SHP77 treated with DMSO at 0.1 percent for 48 hours (cell line): ENCODE data around the gene MYL3.

Experiments
- DNase-seq: peaks from one replicate; lab custom pipeline; 2025; lab: John Stamatoyannopoulos, UW

MYL3 gene

GRCh38 chr3:46883054-46883829, 20.0 kb upstream of the MYL3 start:
- DNase-seq: no peak

DNA sequence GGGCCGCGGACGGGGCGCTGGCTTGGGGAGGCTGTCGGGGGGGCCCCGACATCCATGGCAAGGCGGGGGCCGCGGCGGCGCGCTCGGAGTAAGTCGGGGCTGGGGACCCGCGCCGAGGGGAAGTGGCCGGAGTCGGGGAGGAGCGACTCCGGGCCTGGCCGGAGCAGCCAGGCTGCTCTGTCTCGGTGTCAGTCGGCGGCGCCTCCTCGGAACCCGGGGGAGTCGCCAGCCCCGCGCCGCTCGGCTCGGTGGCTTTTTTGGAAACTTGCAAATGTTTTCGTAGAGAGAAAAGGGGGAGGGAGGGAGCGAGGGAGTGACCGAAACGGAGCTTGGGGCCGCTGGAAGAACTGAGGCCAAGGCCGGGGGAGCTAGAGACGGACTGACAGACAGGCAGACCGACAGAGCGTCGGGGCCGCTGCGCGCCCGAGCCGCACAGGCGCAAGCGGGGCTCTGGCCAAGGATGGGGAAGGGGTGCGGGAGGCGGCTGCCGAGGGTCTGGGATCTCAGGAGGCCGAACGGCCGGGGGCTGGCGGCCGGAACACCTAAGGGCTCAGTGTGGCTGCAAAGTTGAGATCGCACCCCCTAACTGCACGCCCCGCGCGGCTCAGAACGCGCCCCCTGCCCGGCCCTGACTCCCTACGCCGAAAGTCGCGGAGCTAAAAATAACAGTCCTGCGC, 19.3 kb upstream of the MYL3 start:
- DNase-seq: no peak

DNA sequence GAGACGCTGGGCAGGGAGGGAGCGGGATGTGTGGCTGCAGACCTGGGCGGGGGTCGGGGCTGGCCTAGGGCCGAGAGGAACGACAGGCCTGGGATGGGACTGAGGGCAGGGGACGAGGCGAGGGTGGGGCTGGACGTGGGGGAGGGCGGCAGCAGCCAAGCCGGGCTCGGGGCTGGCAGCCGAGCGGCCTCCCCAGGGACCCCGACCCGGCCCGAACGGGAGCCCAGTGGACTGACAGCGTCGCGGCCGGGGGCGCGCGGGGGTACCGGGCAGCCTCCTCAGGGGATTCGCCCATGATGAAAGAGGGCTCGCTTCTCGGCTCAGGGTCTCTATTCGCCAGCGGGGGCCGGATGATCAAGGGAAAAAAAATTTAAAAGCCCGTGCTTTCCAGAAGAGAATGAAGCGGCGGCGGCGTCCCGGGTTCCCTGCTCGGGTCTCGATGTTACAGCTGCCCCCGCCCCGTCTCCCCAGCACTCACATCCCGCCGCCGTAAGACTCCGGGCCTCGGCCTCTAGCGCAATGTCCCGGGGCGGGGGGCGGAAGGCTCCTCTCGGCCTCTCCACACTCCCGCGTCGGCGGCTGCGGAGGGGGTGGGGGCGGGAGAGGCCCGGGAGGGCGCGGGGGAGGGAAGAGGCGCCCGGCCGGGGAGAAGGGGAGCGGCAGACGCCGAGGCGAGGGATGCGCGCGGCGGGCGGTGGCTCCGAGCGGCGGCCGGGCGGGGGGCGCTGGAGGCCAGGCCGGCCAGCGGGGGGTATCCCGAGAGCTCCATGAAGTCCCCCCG, 18.5 kb upstream of the MYL3 start:
- DNase-seq: no peak

DNA sequence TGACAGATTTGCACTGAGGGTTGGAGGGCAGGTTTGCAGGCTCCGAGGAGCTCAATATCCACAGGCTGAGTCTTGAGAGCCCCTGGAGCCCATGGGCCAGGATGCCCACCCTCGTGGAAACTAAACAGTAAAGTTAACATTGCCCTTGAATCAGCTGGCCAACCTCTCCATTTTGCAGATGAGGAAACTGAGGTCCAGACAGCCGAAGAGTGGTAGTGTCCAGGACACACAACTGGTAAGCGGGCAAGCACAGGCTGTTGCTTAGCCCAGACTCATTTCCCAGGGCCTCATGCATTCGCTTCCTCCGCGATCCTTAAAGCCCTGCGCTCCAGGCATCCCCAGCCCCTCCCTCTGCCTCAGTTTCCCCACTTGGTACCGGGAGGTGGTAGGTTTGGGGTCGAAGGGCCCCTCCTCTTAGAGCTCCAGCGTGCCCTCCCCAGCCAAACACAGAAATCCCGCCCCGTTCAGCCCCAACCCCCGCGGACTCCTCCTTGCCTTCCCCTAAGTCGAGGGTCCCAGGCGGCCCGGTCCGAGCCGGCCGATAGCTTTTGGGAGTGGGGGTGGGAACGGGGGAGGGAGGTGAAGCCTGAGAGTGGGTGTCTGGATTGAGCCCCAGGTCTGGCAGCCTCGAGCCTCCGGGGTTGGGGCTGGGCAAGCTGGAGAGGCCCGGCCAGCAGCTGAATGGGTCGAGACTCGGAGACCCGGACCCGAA, 17.8 kb upstream of the MYL3 start:
- DNase-seq: no peak

DNA sequence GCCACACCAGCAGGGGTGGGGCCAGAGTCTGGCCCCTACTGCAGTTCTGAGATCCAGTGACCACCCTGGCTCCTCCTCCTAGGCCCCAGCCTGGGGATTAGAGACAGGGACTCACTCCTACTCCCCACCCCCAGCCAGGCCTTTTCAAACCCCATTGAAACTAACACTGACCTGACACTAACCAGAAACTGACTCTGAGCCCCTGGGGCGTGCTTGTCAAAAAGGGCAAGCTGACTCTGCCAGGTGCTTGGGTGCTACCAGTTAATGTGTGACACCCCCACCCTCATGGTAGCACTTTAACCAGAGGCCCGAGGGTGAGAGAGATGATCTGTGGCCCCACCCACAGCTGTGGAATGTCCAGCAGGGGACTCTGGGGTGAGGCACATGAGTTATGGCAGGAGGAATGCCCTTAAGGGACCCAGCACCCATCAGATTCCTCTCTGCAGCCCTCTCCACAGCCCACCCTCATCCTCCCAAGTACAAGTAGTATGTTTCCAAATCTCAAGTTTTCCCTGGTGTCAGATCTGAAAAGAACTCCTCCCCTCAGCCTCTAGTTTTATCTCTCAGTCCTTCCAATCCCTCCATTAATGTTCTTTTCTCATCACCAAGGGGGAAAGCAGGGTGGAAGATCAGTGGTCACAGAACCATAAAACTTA, 15.7 kb upstream of the MYL3 start:
- no peak for DNase-seq

GRCh38 chr3:46877406-46878125, 14.3 kb upstream of the MYL3 start, which contains the start of gene PTH1R:
Gene PTH1R, plus strand, starts transcription at chr3:46877721. Its CDS starts 5,839 bp downstream, at chr3:46883560.
- DNase-seq: no peak

- DNase-seq: no peak
Measured at GRCh38 chr3:46876313-46877300, 13.4 kb upstream of the MYL3 start.

- no peak for DNase-seq
Measured at GRCh38 chr3:46875560-46875959, 12.3 kb upstream of the MYL3 start.

DNA sequence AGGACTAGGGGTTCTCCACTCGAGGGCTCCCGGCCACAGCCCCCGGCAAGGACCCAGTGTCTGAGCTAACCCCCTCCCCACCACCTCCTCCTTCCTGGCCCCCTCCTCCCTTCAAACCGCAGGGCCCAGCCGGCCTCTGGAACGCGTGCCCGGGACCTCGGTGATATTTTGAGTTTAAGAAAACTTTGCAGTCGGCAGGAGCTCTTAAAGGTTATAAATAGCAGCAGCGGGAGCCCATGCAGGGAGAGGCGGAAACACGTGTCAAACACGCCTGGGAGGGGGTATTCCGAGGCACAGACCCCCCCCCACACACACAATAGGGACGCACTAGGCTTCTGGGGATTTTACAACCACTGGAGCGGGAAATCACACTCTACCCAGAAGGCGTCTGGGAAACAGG, 11.2 kb upstream of the MYL3 start:
- DNase-seq: no peak

DNA sequence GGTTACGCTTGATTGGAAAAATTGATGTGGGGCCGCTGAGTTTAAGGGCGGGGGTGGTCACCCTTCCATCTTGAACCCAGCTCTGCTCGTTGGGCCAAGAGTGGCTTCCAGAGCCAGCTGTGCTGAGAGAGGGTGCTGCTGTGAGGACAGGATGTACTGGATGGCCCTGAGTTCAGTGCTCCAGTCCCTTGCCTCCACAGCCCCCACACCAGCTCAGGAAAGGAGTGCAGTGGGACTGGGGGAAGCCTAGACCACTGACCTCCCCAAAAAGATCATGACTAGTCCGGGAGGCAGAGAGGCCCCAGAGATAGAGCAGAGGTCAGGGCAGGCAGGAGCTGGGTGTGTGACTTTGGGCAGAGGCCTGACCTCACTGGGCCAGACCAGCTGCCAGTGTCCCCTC, 10.3 kb upstream of the MYL3 start:
- no peak for DNase-seq

GRCh38 chr3:46871222-46871621, 8.0 kb upstream of the MYL3 start:
- no peak for DNase-seq

GRCh38 chr3:46870651-46871050, 7.4 kb upstream of the MYL3 start:
- DNase-seq: no peak

GRCh38 chr3:46869440-46869839, 6.2 kb upstream of the MYL3 start:
- no peak for DNase-seq

DNA sequence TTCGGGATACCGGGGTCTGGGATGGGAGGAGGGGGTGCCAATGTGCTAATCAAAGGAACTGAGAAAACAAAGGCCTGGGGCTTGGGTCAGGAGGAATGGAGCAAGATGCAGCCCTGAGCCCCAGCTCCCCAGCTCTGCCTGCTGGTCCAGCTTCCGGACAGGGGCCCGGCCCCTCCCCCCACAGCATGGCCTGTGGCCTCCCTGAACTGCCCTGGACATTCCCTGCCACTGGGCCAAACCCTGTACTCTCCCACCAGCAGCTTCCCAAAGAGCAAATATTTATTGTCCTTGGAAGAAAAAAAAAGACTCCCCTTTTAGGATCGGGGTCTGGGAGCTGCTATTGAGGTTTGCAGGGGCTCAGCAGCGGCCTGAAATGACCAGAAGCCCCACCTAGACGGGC, 5.7 kb upstream of the MYL3 start:
- no peak for DNase-seq

GRCh38 chr3:46868287-46868686, 5.0 kb upstream of the MYL3 start:
- DNase-seq: no peak

GRCh38 chr3:46867550-46867898, 4.3 kb upstream of the MYL3 start:
- DNase-seq: no peak

DNA sequence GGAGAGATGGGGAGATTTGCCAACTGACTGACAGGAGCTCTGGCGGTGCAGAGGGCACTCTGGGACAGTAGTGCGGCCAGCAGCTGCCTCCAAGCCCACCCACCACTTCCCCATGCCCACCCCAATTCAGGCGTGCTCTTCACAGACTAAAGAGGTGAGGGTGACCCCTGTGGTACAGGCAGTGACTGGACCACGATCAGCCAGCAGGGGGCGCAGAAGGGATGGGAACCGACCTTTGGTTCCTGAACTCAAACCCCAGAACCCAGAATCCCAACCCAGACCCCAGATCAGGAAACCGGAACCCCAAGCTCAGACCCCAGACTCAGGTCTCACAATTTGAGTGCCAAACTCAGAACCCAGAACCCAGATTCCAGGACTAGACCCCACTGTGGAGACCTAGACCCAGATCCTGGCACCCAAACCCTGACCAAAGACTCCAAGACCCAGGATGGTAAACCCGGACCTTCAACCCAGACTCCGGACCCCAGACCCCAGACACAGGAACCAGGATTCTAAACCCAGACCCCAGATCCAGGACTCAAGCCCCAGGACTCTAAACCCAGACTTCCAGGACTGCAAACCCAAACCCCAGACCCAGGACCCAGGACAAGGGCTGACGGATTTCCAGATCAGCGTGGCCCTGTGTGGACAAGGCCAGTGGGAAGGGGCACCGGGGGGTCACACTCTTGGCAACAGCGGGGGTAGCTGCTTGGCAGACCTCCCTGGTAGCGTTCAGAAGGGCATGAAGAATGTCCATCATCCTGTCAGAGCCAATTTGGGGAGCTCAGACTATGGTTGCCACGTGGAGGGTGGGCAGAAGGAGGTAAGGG, 3.7 kb upstream of the MYL3 start:
- no peak for DNase-seq

- DNase-seq: no peak
Measured at GRCh38 chr3:46866032-46866595, 2.9 kb upstream of the MYL3 start.

GRCh38 chr3:46865546-46865945, 2.3 kb upstream of the MYL3 start:
- DNase-seq: no peak
